Trophoblast cell (in vitro differentiated cells and primary cell): ENCODE data around the gene UBALD2.

Experiments used
- DNase-seq, 2 donors: peaks; one replicate each; pipeline ENCODE4 v3.0.0-alpha.2; 2016
- H2AFZ ChIP-seq: 2 replicates; pipeline ENCODE4 v1.6.1; 2013; ENCODE audit warnings: low read length, moderate library complexity, mild to moderate bottlenecking; ENCODE audit not compliant: insufficient read depth, poor library complexity
- H2AK5ac ChIP-seq: 2 replicates; pipeline ENCODE4 v1.6.1; 2013; ENCODE audit warnings: mild to moderate bottlenecking, low read length
- H2BK120ac ChIP-seq: 2 replicates; pipeline ENCODE4 v1.6.1; 2013; ENCODE audit warnings: low read length, mild to moderate bottlenecking, moderate library complexity; ENCODE audit not compliant: insufficient read depth, poor library complexity
- H2BK12ac ChIP-seq: 2 replicates; pipeline ENCODE4 v1.6.1; 2013; ENCODE audit warnings: mild to moderate bottlenecking, low read length, moderate library complexity
- H2BK5ac ChIP-seq: 2 replicates; pipeline ENCODE4 v1.6.1; 2013; ENCODE audit warnings: low read length, low read depth, moderate library complexity, mild to moderate bottlenecking; ENCODE audit not compliant: poor library complexity
- H3K14ac ChIP-seq: 2 replicates; pipeline ENCODE4 v1.6.1; 2013; ENCODE audit warnings: mild to moderate bottlenecking, low read length
- H3K18ac ChIP-seq: 2 replicates; pipeline ENCODE4 v1.6.1; 2013; ENCODE audit warnings: mild to moderate bottlenecking, low read length
- H3K23ac ChIP-seq: 2 replicates; pipeline ENCODE4 v1.6.1; 2013; ENCODE audit warnings: low read length
- H3K27ac ChIP-seq: 2 replicates; pipeline ENCODE4 v1.5.1; 2013; ENCODE audit warnings: low read depth, mild to moderate bottlenecking, inconsistent platforms, low read length, moderate library complexity
- H3K27me3 ChIP-seq: 2 replicates; pipeline ENCODE4 v1.6.1; 2013; ENCODE audit warnings: inconsistent platforms, mild to moderate bottlenecking, low read length, moderate library complexity; ENCODE audit not compliant: insufficient read depth
- H3K36me3 ChIP-seq, 2 experiments: 1 replicate in 1 of 2; 2 replicates in 1 of 2; pipeline ENCODE4 v1.6.1; 2013; ENCODE audit warnings: low read length in 2 of 2, mild to moderate bottlenecking in 2 of 2, moderate library complexity in 1 of 2; ENCODE audit not compliant: insufficient read depth in 2 of 2, control insufficient read depth in 1 of 2
- H3K4ac ChIP-seq: 2 replicates; pipeline ENCODE4 v1.6.1; 2013; ENCODE audit warnings: low read depth, mild to moderate bottlenecking, low read length, moderate library complexity
- H3K4me1 ChIP-seq, 2 experiments: 1 replicate in 1 of 2; 2 replicates in 1 of 2; pipeline ENCODE4 v1.6.1; 2013; ENCODE audit warnings: low read length in 2 of 2, mild to moderate bottlenecking in 2 of 2, moderate library complexity in 1 of 2; ENCODE audit not compliant: insufficient read depth in 2 of 2, control insufficient read depth in 1 of 2
- H3K4me2 ChIP-seq: 2 replicates; pipeline ENCODE4 v1.6.1; 2013; ENCODE audit warnings: inconsistent platforms, mild to moderate bottlenecking, low read length, moderate library complexity
- H3K4me3 ChIP-seq: 2 replicates; pipeline ENCODE4 v1.5.1; 2013; ENCODE audit warnings: mild to moderate bottlenecking, low read depth, low read length, inconsistent platforms
- H3K79me1 ChIP-seq: one replicate; pipeline ENCODE4 v1.6.1; 2013; ENCODE audit warnings: low read length
- H3K79me2 ChIP-seq: 2 replicates; pipeline ENCODE4 v1.6.1; 2013; ENCODE audit warnings: low read length, mild to moderate bottlenecking; ENCODE audit not compliant: control insufficient read depth, insufficient read depth, poor library complexity
- H3K9ac ChIP-seq: 2 replicates; pipeline ENCODE4 v1.6.1; 2013; ENCODE audit warnings: mild to moderate bottlenecking, low read length
- H3K9me3 ChIP-seq: 2 replicates; pipeline ENCODE4 v1.6.1; 2013; ENCODE audit warnings: low read depth, mild to moderate bottlenecking, control low read depth, inconsistent platforms, low read length; ENCODE audit not compliant: insufficient read depth
- H4K12ac ChIP-seq: 2 replicates; pipeline ENCODE4 v1.6.1; 2013; ENCODE audit warnings: low read depth, mild to moderate bottlenecking, low read length, moderate library complexity
- H4K8ac ChIP-seq: 2 replicates; pipeline ENCODE4 v1.6.1; 2013; ENCODE audit warnings: low read depth, mild to moderate bottlenecking, low read length, moderate library complexity
- H4K91ac ChIP-seq: one replicate; pipeline ENCODE4 v1.6.1; 2013; ENCODE audit warnings: low read depth, mild to moderate bottlenecking, low read length, moderate library complexity
- WGBS: extraction: QIAGEN DNeasy Blood & Tissue Kit; methylation state at CpG from one replicate; pipeline ENCODE4 v1.1.7; 2013; ENCODE audit warnings: missing lambda C conversion rate; ENCODE audit not compliant: insufficient read length, insufficient coverage; ENCODE audit errors: extremely low coverage; 5-methylcytosine and 5-hydroxymethylcytosine counted together

The UBALD2 gene

GRCh38 chr17:76270770-76271668 is 5.9 kb downstream of the UBALD2 start:
- Histone ChIP-seq H3K27me3 (no peaks in the 10 kb centered on the region), H2AFZ (no peak overlapping the region), H3K4ac (no peak overlapping the region), H3K36me3 (peaks cover 13 to 20% of the 10 kb centered on the region in 2 experiments), H3K27ac (no peak overlapping the region), H2BK120ac (no peak overlapping the region), H3K9me3 (no peaks in the 10 kb centered on the region), H4K8ac (no peak overlapping the region), H3K23ac (no peak overlapping the region), H2BK12ac (no peak overlapping the region), H3K4me2 (no peak overlapping the region), H3K9ac (no peak overlapping the region), H3K79me1 (peaks cover 27% of the 10 kb centered on the region), H4K12ac (no peak overlapping the region), H3K4me1 (peaks cover 28 to 51% of the 10 kb centered on the region in 2 experiments), H2BK5ac (no peak overlapping the region), H3K18ac (no peak overlapping the region), H4K91ac (no peak overlapping the region), H3K4me3 (no peak overlapping the region), H2AK5ac (no peak overlapping the region), H3K79me2 (peaks cover 1% of the 10 kb centered on the region), H3K14ac (no peak overlapping the region)
- DNase-seq: peak in 1 of 2 donors; percentile 31
- no CpG with 5 or more reads among the region's 14 CpGs for WGBS

DNA sequence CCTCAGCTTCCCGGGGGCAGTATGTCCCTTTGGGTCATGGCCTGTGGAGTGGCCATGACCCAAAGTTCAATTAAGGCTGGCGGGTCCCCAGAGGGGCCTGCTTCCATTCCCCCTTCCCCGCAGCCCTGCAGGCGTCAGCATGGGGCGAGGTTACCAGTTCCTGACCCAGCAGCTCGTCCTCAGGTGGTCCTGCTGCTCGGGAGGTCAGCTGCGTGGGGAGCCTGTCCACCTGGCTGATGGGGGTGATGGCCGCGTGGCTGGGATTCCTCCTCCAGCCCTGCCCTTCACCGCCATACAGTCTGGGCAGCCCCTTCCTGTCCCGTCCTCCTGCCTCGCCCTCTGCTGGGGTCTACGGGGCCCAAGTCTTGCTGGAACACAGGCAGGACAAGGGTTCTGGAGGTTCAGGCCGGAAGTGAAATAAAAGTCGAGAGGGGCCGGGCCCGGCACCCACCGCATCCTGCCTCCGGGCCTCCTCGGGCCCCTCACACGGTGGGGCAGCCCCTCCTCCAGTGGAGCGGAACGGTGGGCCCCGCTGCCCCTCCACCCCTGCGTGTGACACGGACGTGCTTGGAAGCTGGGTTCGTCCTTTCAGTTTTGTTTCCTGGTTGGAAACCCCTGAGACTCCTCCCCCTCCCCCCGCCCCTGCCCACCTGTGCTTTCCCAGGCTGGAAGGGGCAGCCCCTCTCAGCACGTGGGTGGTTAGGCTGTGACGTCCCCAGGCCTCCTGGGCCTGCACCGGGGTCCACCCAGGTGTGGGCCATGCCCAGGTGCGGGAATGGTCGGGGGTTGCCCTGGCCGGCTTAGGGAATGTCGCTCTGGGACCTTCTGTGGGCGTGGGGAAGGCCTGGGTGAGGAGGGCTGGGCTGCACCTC is 6.8 kb downstream of the UBALD2 start:
- Histone ChIP-seq H3K18ac (no peak overlapping the region), H2BK5ac (no peak overlapping the region), H3K79me2 (no peaks in the 10 kb centered on the region), H3K27me3 (no peaks in the 10 kb centered on the region), H3K79me1 (peaks cover 27% of the 10 kb centered on the region), H4K8ac (peak overlapping the region; percentile 15), H2BK120ac (no peak overlapping the region), H3K4me3 (no peak overlapping the region), H3K36me3 (peaks cover 13 to 20% of the 10 kb centered on the region in 2 experiments), H3K4me1 (peaks cover 32 to 55% of the 10 kb centered on the region in 2 experiments), H2BK12ac (no peak overlapping the region), H2AFZ (no peak overlapping the region), H3K4me2 (no peak overlapping the region), H3K27ac (no peak overlapping the region), H3K9ac (no peak overlapping the region), H3K9me3 (no peaks in the 10 kb centered on the region), H4K91ac (peak overlapping the region; percentile 31), H2AK5ac (no peak overlapping the region), H3K14ac (no peak overlapping the region), H3K4ac (no peak overlapping the region), H4K12ac (no peak overlapping the region), H3K23ac (no peak overlapping the region)
- peak in 1 of 2 donors; percentile 38 for DNase-seq
- no CpG with 5 or more reads among the region's 38 CpGs for WGBS

- Histone ChIP-seq H3K79me1 (peaks cover 25% of the 10 kb centered on the region), H3K4ac (no peak overlapping the region), H3K9me3 (no peaks in the 10 kb centered on the region), H2BK120ac (no peak overlapping the region), H3K18ac (no peak overlapping the region), H3K4me1 (peaks cover 32 to 55% of the 10 kb centered on the region in 2 experiments), H3K14ac (no peak overlapping the region), H3K27ac (no peak overlapping the region), H3K27me3 (no peaks in the 10 kb centered on the region), H2AK5ac (no peak overlapping the region), H4K12ac (no peak overlapping the region), H3K36me3 (peaks cover 13 to 17% of the 10 kb centered on the region in 2 experiments), H2BK5ac (no peak overlapping the region), H2AFZ (no peak overlapping the region), H2BK12ac (no peak overlapping the region), H4K91ac (peak overlapping the region; percentile 31), H3K23ac (no peak overlapping the region), H3K79me2 (no peaks in the 10 kb centered on the region), H3K4me2 (no peak overlapping the region), H3K4me3 (no peak overlapping the region), H4K8ac (no peak overlapping the region), H3K9ac (no peak overlapping the region)
- DNase-seq: peak in 1 of 2 donors; percentile 40
- no CpG with 5 or more reads among the region's 19 CpGs for WGBS
Measured at GRCh38 chr17:76272541-76273444, 7.6 kb downstream of the UBALD2 start.
